K562 (cell line): ENCODE measurements around the gene TMPRSS5. TPM values are rescaled to one million over a fixed set of nuclear protein-coding genes. Genes with fewer than 3 reads are reported as not detected.

Experiments used
- BRF1 ChIP-seq: IDR thresholded peaks from 3 replicates; pipeline ENCODE4 v1.6.1; 2011; ENCODE audit warnings: borderline replicate concordance, mild to moderate bottlenecking; ENCODE audit not compliant: insufficient read length; ENCODE audit errors: extremely low read depth
- CHD7 ChIP-seq: fragments of 200-600 bp; sonication (generic); IDR thresholded peaks from one replicate; pipeline ENCODE4 v1.6.1; 2012; ENCODE audit warnings: mild to moderate bottlenecking, low read depth, low read length, inconsistent platforms
- JUN ChIP-seq, 2 experiments: sonication (generic) in 1 of 2; formaldehyde crosslinking in 1 of 2; IDR thresholded peaks; 2 replicates each; pipeline versions ENCODE4 v1.6.1 to v1.8.0; 2012 to 2022; ENCODE audit warnings: borderline replicate concordance in 2 of 2, mild to moderate bottlenecking in 2 of 2, improper control_type of control experiment in 1 of 2, low read depth in 1 of 2, low read length in 1 of 2, missing genetic modification reagents in 1 of 2
- JUND ChIP-seq, 2 experiments: IDR thresholded peaks; 2 replicates in 1 of 2; 3 replicates in 1 of 2; pipeline ENCODE4 v1.6.1; 2011; ENCODE audit warnings: borderline replicate concordance in 2 of 2, low read depth in 2 of 2, low read length in 2 of 2, improper control_type of control experiment in 1 of 2, missing biosample characterization in 1 of 2, missing genetic modification characterization in 1 of 2, missing genetic modification reagents in 1 of 2
- MTF1 ChIP-seq: fragments of 250-450 bp; sonication (Bioruptor Pico); IDR thresholded peaks from 2 replicates; pipeline ENCODE4 v1.9.0; 2021; ENCODE audit warnings: moderate library complexity, mild to moderate bottlenecking, inconsistent platforms, borderline replicate concordance
- NRF1 ChIP-seq, 2 experiments: fragments of 450-650 bp; IDR thresholded peaks in 1 of 2; conservative IDR thresholded peaks in 1 of 2; 2 replicates each; pipeline ENCODE4 v1.6.1; 2014; ENCODE audit warnings: mild to moderate bottlenecking in 2 of 2
- PCBP1 ChIP-seq: fragments of 200-400 bp; formaldehyde crosslinking; IDR thresholded peaks from 2 replicates; pipeline ENCODE4 v1.6.1; 2018; ENCODE audit warnings: mild to moderate bottlenecking, low read depth, low read length; ENCODE audit not compliant: poor library complexity, severe bottlenecking
- RUNX1 ChIP-seq: sonication (generic); IDR thresholded peaks from 2 replicates; pipeline ENCODE4 v1.6.1; 2016; ENCODE audit warnings: antibody characterized with exemption, low read depth
- SMARCC2 ChIP-seq: fragments of 450-650 bp; IDR thresholded peaks from 2 replicates; pipeline ENCODE4 v1.6.1; 2017; ENCODE audit warnings: antibody characterized with exemption, moderate library complexity, mild to moderate bottlenecking, low read depth
- SMARCE1 ChIP-seq: fragments of 450-650 bp; IDR thresholded peaks from 2 replicates; pipeline ENCODE4 v1.7.1; 2016; ENCODE audit warnings: mild to moderate bottlenecking
- ZBTB33 ChIP-seq: sonication (generic); formaldehyde crosslinking; IDR thresholded peaks from 2 replicates; pipeline ENCODE4 v1.8.1; 2023; ENCODE audit warnings: mild to moderate bottlenecking, missing genetic modification reagents
- ZNF174 ChIP-seq: fragments of 250-450 bp; sonication (Bioruptor Pico); IDR thresholded peaks from 2 replicates; pipeline ENCODE4 v1.4.0; 2020; ENCODE audit warnings: mild to moderate bottlenecking
- ZNF311 ChIP-seq: fragments of 250-450 bp; sonication (Bioruptor Pico); IDR thresholded peaks from 2 replicates; pipeline ENCODE4 v1.4.0; 2020; ENCODE audit warnings: mild to moderate bottlenecking, moderate library complexity
- ZNF764 ChIP-seq: fragments of 250-450 bp; sonication (Bioruptor Pico); IDR thresholded peaks from 2 replicates; pipeline ENCODE4 v1.4.0; 2020; ENCODE audit warnings: low read depth, mild to moderate bottlenecking, moderate library complexity
- polyA plus RNA-seq, 8 experiments: library from polyadenylated mRNA; depleted of rRNA in 4 of 8; stranded (reverse) in 5 of 8; unstranded in 3 of 8; fragments of >200 nt; fragmentation: Nextera tagmentation in 2 of 8; fragmentation: Illumina TruSeq in 1 of 8; extraction: Ambion mirVana in 2 of 8; extraction: Trizol in 1 of 8; gene quantifications; 2 replicates each; pipeline versions ENCODE4 v1.2.1 to v1.2.3, GENCODE V29; 2011 to 2014; ENCODE audit warnings: inconsistent platforms in 1 of 8, missing spikeins in 1 of 8
- total RNA-seq, 7 experiments: library from RNA; depleted of rRNA in 6 of 7; stranded (reverse); fragments of >200 nt in 6 of 7; fragmentation: Illumina TruSeq in 2 of 7; extraction: Trizol in 2 of 7; gene quantifications; 2 replicates each; pipeline versions ENCODE4 v1.2.1 to v1.2.3, GENCODE V29; 2011 to 2021; ENCODE audit warnings: low replicate concordance in 1 of 7

The TMPRSS5 gene
- total and polyA plus RNA-seq, 9 of the 15 experiments (the other 6 are each of a cell fraction or from before 2014, with no cell fraction given): 0.07 to 0.49 (median 0.17) TPM; not detected in 1

- no peak for TF ChIP-seq CHD7
- TF ChIP-seq ZNF764: no peak
- TF ChIP-seq MTF1 (CRISPR knock-in tag): no peak
- TF ChIP-seq SMARCE1: no peak
- TF ChIP-seq RUNX1: no peak
- TF ChIP-seq BRF1: no peak
- no peak for TF ChIP-seq SMARCC2
- TF ChIP-seq JUN (IDR thresholded peaks at IDR 0.05; ENCODE audit: borderline replicate concordance, low read depth, low read length): no peak
- TF ChIP-seq JUN (CRISPR knock-in tag; IDR thresholded peaks at IDR 0.05; ENCODE audit: borderline replicate concordance): no peak
- TF ChIP-seq JUND (IDR thresholded peaks at IDR 0.05; ENCODE audit: borderline replicate concordance, low read depth, low read length): 0 out of 2 replicates have a peak, but pooled peaks have one; percentile 19
- TF ChIP-seq JUND (tag; IDR thresholded peaks at IDR 0.05; ENCODE audit: borderline replicate concordance, low read depth, low read length): 0 out of 3 replicates have a peak, but pooled peaks have one; percentile 29
- TF ChIP-seq ZNF174: no peak
- TF ChIP-seq NRF1 (conservative IDR thresholded peaks at IDR 0.05 in 1 of 2, IDR thresholded peaks at IDR 0.05 in 1 of 2): peak; percentile 48 to 60
- TF ChIP-seq ZNF311 (CRISPR knock-in tag): no peak
- TF ChIP-seq PCBP1: no peak
- TF ChIP-seq ZBTB33 (CRISPR knock-in tag): peak; percentile 71; the same call in 1 of the 2 replicates
- TF ChIP-seq, all 486 proteins: peak for 6
Observed at GRCh38 chr11:113638376-113638775, 67.7 kb downstream of the TMPRSS5 start (continued).
